Endometrium (tissue), 2 donors: ENCODE results near the gene EEF1G.

ENCODE experiments used
- FAIRE-seq: peaks from 2 replicates; lab custom pipeline; 2012; peaks lifted over from hg19 to GRCh38; lab: Jason Lieb, UNC
- donor health status: control.
- donor health status: control.

Gene EEF1G

DNA sequence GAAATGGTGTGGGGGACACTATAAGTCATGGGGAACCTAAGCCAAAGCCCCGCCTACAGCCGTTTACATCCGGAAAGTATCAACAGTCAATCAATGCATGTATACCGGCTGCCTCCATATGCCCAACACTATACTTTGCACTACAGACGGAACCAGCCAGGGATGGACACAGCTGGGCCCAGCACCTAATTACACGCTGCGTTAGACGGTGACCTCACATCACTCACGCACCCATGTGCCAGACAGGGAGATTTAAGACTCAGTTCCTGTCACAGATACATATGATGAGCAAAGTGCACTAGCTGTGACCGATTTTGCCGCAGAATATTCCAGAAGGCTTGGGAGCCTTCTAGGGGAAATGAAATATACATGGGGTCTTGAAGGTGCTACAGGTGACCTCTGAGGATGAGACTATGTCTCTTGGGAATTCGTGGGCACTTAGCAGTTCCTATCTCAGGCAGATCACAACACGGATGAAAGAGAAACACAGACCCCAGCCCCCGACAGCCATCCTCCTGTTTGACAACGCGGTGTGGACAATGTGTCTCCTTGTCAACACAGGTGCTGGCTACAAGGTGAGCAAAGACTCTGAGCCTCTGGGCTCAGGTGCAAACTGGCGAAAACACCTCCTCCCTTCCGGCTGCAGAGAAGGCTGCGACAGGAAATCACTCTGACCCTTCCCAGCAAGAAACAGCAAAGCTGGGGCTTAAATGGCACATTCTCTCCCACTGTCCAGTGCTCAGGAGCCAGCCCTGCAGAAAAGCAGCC lies 35.0 kb downstream of the EEF1G start:
- FAIRE-seq = no peak

DNA sequence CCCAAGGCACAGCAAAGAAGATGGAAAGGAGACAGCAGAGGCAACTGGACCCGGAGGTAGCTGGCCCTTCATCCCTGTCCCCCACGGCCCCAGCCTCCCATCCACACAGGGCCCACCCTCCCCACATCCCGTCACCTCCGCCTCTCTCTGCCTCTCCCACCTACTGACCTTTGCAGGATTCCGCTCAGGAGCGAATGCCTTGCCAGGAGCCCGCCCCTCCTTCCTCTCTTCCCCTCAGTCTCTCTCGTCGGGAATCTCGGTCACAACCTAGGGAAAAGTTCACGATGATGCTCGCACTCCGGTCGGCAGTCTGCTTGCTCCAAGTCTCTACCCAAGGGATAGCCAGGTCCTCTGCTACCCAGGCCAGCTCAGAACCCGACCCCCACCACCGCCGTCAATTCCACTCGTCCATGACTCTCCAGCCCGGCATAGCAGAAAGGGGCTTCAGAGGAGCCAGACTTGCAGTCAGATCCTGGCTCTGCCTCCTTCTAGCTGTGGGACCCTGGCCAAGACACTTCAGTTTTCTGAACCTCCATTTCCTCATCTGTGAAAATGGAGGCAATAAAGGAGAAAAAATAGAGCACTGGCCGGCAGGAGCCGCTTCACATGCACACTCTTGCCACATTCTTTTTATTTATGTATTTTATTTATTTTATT lies 37.3 kb downstream of the EEF1G start:
- FAIRE-seq = no peak

DNA sequence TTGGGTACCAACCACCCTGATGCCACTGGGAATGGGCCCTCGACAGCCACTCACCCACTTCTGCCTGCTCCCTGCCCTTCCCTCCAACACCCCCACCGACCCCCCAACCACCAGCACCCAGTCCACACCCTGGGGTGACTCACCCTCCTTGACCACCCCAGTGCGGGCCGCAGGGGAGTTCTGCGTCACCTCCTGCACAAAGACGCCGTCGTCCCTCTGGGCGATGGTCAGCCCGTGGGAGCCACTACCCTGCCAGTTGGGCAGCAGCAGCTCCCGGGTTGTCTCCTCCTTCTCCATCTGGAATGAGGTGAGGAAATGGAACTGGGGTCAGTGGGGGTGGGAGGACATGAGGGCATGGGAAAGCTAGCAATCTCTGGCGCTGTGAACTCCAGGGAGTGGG lies 37.9 kb downstream of the EEF1G start:
- FAIRE-seq = no peak

DNA sequence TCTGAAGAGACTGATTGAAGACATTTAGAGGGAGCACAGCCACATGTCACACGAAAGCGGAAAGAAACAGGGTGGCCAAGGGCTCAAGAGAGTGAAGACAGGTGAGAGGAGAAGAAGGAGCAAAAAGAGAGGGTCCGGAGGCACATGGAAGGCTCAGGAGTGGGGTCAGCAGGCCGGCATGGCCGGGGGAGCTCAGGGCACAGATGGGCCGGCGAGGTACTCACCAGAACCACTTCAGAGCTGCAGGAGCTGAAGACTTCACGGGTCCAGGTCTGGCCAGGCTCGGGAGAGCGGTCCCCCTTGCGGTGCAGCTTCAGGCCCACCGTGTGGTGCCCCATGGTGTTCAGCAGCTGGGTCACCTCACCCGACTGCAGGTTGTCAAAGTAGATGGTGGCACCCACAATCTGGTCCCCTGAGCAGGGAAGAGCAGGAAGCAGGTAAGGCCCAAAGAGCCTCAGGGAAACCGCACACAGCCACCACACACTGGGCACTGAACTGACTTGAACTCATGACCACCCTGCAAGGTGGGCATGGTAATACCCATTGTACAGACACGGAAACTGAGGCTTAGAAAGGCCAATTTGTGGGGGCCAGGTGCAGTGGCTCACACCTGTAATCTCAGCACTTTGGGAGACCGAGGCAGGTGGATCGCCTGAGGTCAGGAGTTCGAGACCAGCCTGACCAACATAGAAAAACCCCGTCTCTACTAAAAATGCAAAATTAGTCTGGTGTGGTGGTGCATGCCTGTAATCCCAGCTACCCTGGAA lies 38.7 kb downstream of the EEF1G start:
- no peak for FAIRE-seq

DNA sequence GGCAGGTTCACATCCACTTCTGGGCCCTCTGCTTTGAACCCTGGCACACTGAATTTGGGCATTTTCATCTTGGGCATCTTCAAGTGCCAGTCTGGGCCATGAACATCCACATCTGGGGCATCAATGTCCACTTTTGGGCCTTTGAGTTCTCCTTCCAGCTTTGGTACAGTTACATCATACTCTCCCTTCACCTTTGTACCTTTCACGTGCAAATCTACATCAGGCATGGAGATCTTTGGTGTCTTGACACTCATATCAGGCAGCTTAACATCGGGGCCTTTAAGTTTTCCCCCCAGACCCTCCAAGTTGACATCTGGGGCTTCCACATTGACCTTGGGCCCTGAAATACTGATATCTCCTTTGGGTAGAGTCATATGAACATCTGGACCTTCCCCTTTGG lies 41.6 kb downstream of the EEF1G start:
- no peak for FAIRE-seq

DNA sequence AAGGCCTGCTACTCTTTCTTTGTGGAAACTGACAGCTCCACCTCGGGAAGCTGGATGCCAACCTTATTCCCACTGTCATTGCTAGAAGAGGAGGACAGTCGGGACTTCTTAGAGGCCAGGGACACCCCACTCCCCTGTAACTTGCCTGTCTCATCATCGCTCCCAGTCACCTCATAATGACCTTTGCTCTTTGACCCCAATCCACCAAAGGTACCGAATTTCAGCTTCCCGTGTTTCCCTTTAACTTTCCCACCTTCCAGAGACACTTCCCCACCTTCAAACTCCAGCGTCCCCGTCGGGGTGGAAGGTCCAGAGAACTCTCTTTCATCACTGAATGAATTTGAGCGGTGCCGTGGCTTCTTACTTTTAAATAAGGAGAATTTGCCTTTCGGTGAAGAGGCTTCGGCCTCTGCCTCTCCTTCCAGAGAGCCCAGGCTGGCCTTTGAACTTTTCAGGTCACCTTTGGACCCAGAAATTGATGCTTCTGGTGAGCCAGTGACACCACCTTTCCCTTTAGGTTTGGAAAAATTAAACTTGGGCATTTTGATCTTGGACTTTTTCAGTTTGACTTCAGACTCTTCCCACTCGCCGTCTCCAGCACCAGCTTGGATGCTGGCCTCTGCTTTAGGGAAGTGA lies 56.8 kb downstream of the EEF1G start:
- FAIRE-seq = no peak

DNA sequence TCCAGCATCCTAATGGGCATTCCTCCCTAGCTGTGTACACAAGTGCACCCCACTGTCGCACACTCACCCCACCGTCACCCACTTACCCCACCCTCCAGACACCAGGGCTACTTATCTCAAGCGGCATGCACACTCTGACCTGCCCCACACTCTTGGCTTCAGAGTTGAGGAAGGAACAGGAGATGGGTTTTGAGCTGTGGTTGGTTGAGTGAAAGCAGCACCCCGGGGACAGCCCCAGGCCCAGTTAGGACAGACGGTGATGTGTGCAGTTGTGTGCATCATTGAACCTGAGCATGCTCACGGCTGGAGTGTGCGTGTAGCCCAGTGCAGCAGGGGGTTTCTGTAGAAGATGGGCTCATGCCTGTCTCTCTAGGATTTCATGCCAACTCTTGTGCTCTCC lies 59.5 kb downstream of the EEF1G start:
- FAIRE-seq = no peak

DNA sequence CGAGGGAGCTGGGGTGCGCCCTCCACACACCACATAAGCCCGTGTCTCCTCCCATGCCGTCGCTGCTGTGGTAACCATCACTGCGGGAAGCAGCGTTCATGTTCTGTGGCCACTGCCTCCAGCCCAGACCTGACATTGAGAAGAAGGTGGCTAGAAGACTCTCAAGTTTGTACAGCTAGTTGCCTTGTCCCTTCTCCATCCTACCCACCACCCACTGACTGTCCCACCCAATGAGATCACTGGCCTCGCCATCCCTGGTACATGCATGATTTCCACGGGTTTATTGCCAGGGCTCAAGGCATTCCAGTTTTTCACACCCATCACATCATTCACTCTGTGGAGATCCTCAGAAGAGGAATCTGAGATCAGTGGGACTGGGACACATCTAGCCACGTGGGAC lies 60.1 kb downstream of the EEF1G start:
- no peak for FAIRE-seq

DNA sequence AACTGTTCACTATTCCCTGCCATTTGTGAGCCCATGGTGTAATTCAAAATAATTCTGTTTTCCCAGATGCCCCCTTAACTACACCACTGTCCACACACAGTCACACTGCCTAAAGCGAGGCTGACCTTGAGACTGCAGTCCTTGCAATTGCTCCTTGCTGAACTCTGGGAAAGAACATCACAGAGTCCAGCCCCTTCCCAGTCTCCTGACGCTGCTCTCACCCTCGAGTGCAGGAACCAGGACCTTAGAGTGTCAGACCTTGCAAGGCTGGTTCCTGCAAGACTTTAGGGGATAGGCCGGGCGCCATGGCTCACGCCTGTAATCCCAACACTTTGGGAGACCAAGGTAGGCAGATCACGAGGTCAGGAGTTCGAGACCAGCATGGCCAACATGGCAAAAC lies 60.7 kb downstream of the EEF1G start:
- no peak for FAIRE-seq
